Neural crest cell (in vitro differentiated cells): ENCODE measurements around the gene BCO1. TPM values are rescaled to one million over a fixed set of nuclear protein-coding genes. Genes with fewer than 3 reads are reported as not detected.

Source experiments
- DNase-seq: peaks from one replicate; pipeline ENCODE4 v3.0.0; 2021; ENCODE audit warnings: low read depth, mixed read lengths, low spot score
- H3K27ac Mint-ChIP-seq: one replicate; pipeline ENCODE4 v1.8.0; 2021; ENCODE audit warnings: mild to moderate bottlenecking, mixed read lengths; ENCODE audit not compliant: unreplicated experiment
- H3K27me3 Mint-ChIP-seq: 2 replicates; pipeline ENCODE4 v1.8.0; 2021; ENCODE audit warnings: low read depth, mild to moderate bottlenecking, mixed read lengths
- H3K36me3 Mint-ChIP-seq: 2 replicates; pipeline ENCODE4 v1.8.0; 2021; ENCODE audit warnings: low read depth, mild to moderate bottlenecking, mixed read lengths
- H3K4me1 Mint-ChIP-seq: 2 replicates; pipeline ENCODE4 v1.8.0; 2021; ENCODE audit warnings: mixed read lengths
- H3K4me3 Mint-ChIP-seq: one replicate; pipeline ENCODE4 v1.8.0; 2021; ENCODE audit warnings: mild to moderate bottlenecking, mixed read lengths
- H3K9me3 Mint-ChIP-seq: 2 replicates; pipeline ENCODE4 v1.8.0; 2021; ENCODE audit warnings: mixed read lengths
- CTCF ChIP-seq: fragments of 200-600 bp; sonication (generic); conservative IDR thresholded peaks from 2 replicates; pipeline ENCODE4 v1.5.0; 2021; ENCODE audit warnings: antibody characterized with exemption, mild to moderate bottlenecking
- total RNA-seq: library from RNA; stranded (reverse); gene quantifications from 2 replicates; pipeline ENCODE4 v1.2.1, GENCODE V29; 2021

Gene BCO1
- total RNA-seq, 1 donor from 2014 or later = not detected

- peak; percentile 39 for TF ChIP-seq CTCF
- no peak for DNase-seq
- Mint-ChIP-seq H3K9me3 (no peaks in the 10 kb centered on the region), H3K27me3 (peaks cover 2% of the 10 kb centered on the region), H3K4me3 (no peak overlapping the region), H3K27ac (no peak overlapping the region), H3K4me1 (no peaks in the 10 kb centered on the region), H3K36me3 (no peaks in the 10 kb centered on the region)
Measured at GRCh38 chr16:81214745-81215166, 23.7 kb upstream of the BCO1 start.

GRCh38 chr16:81216114-81216513 lies 22.4 kb upstream of the BCO1 start:
- Mint-ChIP-seq H3K27me3 (peaks cover 7% of the 10 kb centered on the region), H3K4me3 (no peak overlapping the region), H3K36me3 (no peaks in the 10 kb centered on the region), H3K4me1 (peaks cover 6% of the 10 kb centered on the region), H3K27ac (no peak overlapping the region), H3K9me3 (no peaks in the 10 kb centered on the region)
- no peak for DNase-seq
- TF ChIP-seq CTCF = no peak

- Mint-ChIP-seq H3K4me1 (peaks cover 6% of the 10 kb centered on the region), H3K36me3 (no peaks in the 10 kb centered on the region), H3K4me3 (no peak overlapping the region), H3K9me3 (no peaks in the 10 kb centered on the region), H3K27me3 (peaks cover 5% of the 10 kb centered on the region), H3K27ac (no peak overlapping the region)
- TF ChIP-seq CTCF = no peak
- DNase-seq = no peak
Measured at GRCh38 chr16:81216706-81217105, 21.8 kb upstream of the BCO1 start.

- no peak for TF ChIP-seq CTCF
- Mint-ChIP-seq H3K36me3 (no peaks in the 10 kb centered on the region), H3K9me3 (no peaks in the 10 kb centered on the region), H3K27ac (no peak overlapping the region), H3K4me3 (no peak overlapping the region), H3K27me3 (peaks cover 5% of the 10 kb centered on the region), H3K4me1 (peaks cover 6% of the 10 kb centered on the region)
- DNase-seq = no peak
Measured at GRCh38 chr16:81219151-81219550, 19.3 kb upstream of the BCO1 start.

GRCh38 chr16:81220349-81220748 lies 18.1 kb upstream of the BCO1 start:
- DNase-seq = no peak
- Mint-ChIP-seq H3K9me3 (no peaks in the 10 kb centered on the region), H3K36me3 (no peaks in the 10 kb centered on the region), H3K4me3 (no peak overlapping the region), H3K4me1 (peaks cover 6% of the 10 kb centered on the region), H3K27me3 (peaks cover 5% of the 10 kb centered on the region), H3K27ac (no peak overlapping the region)
- TF ChIP-seq CTCF = no peak

- H3K27ac Mint-ChIP-seq = no peak overlapping the region
- H3K36me3 Mint-ChIP-seq = no peaks in the 10 kb centered on the region
Measured at GRCh38 chr16:81221731-81222130, 16.8 kb upstream of the BCO1 start.

More at GRCh38 chr16:81221731-81222130, 16.8 kb upstream of the BCO1 start:
- H3K4me3 Mint-ChIP-seq = no peak overlapping the region
- no peak for DNase-seq
- peaks cover 5% of the 10 kb centered on the region for H3K27me3 Mint-ChIP-seq
- H3K4me1 Mint-ChIP-seq = peaks cover 6% of the 10 kb centered on the region
- no peaks in the 10 kb centered on the region for H3K9me3 Mint-ChIP-seq
- TF ChIP-seq CTCF = no peak
